ENCODE results near the gene TEPSIN.

Gene TEPSIN

DNA sequence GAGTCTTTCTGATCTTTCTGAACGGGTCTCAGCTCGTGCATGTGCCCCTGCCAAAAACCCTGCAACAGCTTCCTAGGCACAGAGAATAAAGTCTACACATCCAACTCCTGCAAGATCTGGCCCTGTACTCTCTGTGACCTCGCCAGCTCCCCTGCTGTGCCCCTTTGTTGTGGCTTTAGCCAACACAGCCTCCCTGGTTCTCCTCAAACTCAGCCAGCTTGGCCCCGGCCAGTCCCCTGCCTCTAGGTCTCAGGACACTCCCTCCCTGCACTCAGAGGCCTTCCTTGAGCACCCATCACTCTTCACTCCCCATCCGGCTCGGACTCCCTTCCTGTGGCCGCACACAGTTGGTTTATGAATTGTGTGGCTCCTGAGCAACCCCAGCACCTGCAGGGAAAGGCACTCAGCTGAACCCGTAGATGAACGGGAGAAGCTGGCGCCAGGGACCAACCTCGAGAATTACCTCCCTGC lies 17.4 kb downstream of the TEPSIN start:
- no peak for DNase-seq (ENCODE audit: low read depth)

DNA sequence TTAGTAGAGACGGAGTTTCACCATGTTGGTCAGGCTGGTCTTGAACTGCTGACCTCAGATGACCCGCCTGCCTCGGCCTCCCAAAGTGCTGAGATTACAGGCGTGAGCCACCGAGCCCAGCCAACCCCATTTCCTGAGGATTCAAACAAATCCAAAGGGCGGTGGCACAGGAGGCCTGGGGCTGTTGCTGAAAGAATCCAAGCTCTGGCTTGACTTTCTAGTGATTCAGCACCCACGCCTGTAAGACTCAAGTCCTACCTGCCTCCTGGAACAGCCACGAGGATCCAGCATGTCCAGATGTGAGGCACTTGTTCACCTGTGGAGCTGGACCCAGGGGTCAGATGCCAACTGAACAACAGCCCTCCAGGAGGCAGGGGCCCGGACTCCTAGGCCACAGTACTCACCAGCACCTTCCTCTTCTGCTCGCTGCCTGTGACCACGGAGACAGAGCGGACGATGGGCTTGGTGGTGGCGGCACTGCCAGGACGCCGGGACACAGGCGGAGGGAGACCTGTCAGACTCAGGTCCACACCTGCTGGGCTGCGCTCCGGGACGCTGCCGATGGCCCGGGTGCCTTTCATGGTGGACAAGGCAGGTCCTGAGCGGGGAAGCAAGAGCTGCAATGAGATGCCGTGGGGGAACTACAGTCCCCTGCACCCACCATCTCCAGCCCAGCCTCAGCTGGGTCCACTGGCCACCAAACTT lies 19.2 kb downstream of the TEPSIN start:
- DNase-seq (ENCODE audit: low read depth): no peak

DNA sequence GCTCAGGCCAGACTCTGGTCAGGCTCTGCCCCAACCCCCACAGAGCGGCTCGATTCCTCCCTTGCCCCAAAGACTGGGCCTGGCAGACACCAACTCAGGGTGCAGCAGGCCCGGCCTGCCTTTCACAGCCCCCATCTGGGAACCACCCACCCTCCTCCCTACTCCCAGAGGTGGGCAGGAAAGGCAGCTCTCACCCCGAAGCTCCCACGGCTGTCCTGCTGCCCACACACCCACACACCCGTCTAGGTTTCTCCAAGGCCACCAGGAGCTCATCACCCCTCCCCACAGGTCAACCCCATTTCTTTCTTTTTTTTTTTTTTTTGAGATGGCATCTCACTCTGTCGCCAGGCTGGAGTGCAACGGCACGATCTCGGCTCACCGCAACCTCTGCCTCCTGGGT lies 19.9 kb downstream of the TEPSIN start:
- DNase-seq (ENCODE audit: low read depth): no peak

DNA sequence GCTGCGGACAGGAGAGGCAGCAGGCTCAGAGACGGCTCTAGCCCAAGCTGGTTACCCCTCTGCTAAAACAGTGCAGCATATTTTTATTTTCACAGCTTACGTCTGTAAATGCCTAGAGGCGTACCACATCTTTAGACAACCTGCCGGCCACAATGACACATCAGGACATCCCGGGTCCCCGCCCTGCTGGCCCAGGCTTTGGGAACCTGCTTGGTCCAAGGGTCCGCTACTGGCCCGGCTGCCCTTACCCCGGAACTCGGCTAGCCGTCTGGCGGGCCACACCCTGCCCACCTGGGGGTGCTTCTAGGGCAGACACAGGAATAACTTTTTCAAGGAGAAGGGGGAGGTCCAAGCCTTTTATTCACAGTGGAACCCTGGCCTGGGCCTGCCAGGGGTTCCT lies 20.4 kb downstream of the TEPSIN start:
- DNase-seq (ENCODE audit: low read depth): no peak

GRCh38 chr17:81217491-81217890 lies 21.4 kb downstream of the TEPSIN start:
- no peak for DNase-seq (ENCODE audit: low read depth)

- DNase-seq (ENCODE audit: low read depth): no peak
Measured at GRCh38 chr17:81213978-81214377, 24.9 kb downstream of the TEPSIN start.

DNA sequence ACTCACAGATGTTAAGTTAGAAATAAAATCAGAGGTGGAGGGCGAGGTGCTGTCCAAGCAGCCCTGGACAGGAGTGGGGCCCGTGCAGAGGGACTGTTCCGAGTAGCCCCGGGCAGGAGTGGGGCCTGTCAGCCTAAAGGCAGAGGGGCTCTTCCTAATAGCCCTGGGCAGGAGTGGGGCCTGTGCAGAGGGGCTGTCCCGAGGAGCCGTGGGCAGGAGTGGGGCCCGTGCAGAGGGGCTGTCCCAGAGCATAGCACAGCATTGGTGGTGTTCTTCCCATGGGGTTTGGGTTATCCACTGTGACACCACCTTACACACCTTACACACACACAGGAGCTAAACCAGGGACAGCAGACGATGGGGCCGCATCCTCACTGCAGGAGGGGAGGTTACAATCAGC lies 26.5 kb downstream of the TEPSIN start:
- DNase-seq (ENCODE audit: low read depth): no peak

GRCh38 chr17:81210868-81211267 lies 28.0 kb downstream of the TEPSIN start:
- peak; percentile 3 for DNase-seq (ENCODE audit: low read depth)

DNA sequence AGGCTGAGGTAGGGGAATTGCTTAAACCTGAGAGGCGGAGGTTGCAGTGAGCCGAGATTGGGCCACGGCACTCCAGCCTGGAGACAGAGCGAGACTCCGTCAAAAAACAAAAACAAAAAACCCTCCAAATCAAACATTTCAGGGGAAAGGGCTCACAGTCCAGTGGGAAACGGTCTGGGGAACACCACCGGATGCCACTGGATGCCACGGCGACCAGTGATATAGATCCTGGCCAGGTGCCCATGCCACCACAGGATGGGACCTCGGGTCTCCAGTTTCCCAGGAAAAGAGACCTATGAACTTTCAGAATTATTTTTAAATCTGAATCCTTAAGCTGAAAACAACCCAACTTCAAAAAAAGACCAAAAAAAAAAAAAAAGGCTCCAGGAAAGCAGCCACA lies 28.4 kb downstream of the TEPSIN start:
- DNase-seq (ENCODE audit: low read depth): no peak

- no peak for DNase-seq (ENCODE audit: low read depth)
Measured at GRCh38 chr17:81209141-81209540, 29.7 kb downstream of the TEPSIN start.

- no peak for DNase-seq (ENCODE audit: low read depth)
Measured at GRCh38 chr17:81208651-81209050, 30.2 kb downstream of the TEPSIN start.

GRCh38 chr17:81207610-81208581 lies 31.0 kb downstream of the TEPSIN start:
- DNase-seq (ENCODE audit: low read depth): no peak

DNA sequence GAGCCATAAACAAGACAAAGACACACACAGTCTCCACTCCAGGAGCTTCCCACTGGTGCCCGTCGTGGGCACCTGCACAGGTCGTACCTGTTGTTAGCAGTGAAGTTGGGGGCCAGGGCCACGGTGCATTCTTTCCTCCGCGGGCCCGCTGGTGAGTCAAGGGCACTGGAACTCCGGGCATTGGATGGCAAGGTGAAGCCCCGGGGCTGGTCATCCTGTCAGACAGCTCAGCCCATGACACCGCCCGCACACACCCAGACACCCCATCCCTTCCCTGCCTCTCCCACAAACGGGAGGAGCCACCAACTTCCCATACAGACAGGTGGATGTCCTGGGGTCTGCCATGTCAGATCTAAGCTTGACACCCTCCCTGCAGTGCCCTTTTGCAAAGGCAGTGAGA lies 32.2 kb downstream of the TEPSIN start:
- DNase-seq (ENCODE audit: low read depth): no peak

DNA sequence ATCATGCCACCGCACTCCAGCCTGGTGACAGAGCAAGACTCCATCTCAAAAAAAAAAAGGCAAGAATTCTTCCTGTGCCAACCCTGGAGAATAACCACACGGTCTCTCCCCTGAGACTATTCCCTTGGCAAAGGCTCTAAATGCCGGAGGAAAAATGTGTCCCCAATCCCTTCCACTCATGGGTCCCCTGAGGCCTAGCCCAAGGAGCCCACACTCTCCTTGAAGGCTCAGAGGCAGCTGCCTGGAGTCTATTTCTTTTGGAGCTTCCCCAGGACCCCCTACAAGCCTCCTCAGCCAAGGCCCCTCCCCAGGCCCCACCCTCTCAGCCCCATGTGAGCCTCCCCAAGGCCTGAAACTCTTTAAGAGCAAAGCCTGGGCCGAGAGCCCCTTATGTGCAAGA lies 32.7 kb downstream of the TEPSIN start:
- DNase-seq (ENCODE audit: low read depth): no peak

- no peak for DNase-seq (ENCODE audit: low read depth)
Measured at GRCh38 chr17:81204578-81204977, 34.3 kb downstream of the TEPSIN start.

- no peak for DNase-seq (ENCODE audit: low read depth)
Measured at GRCh38 chr17:81203136-81203535, 35.7 kb downstream of the TEPSIN start.

GRCh38 chr17:81202318-81202717 lies 36.5 kb downstream of the TEPSIN start:
- DNase-seq (ENCODE audit: low read depth): no peak

DNA sequence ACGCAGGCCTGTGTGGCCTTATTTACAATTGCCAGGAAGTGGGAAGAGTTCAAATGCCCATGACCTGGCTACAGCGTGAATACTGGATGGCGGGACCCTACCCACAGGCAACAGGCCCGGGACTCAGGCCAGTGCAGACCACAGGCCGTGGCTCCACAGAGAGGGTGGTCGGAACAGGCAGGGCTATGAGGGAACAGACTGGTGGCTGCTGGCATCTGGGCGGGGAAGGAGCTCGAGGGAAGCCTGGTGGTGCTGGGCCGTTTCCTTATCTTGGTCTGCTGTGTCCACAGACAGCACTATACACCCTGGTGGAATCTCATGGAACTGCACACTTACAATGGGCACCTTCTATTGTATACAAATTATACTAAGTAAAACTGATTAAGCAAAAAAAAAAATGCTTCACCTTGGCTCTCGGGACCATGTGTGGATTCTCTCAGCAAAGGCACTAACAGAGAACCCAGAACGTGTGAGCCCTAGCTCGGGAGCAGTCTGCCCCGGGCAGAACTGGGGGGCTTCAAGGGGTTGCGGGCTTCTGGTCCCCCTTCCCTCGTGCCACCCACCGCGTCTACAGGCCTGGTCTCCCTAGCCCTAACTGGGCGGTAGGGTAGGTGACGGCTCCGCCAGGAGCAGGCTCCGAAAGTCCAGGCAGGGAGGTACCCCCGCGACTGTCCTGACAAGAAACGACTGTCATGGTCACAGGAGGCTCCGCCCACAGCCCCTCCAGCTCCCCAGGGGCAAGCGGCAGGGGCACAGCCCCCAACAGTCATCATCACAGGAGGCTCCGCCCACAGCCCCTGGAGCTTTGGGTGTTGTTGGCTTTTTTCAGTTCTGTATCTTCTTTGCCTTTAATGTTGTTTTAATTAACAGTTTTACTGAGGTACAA lies 37.9 kb downstream of the TEPSIN start:
- peak; percentile 46 for DNase-seq (ENCODE audit: low read depth)

GRCh38 chr17:81200201-81200600 lies 38.7 kb downstream of the TEPSIN start:
- DNase-seq (ENCODE audit: low read depth): no peak

DNA sequence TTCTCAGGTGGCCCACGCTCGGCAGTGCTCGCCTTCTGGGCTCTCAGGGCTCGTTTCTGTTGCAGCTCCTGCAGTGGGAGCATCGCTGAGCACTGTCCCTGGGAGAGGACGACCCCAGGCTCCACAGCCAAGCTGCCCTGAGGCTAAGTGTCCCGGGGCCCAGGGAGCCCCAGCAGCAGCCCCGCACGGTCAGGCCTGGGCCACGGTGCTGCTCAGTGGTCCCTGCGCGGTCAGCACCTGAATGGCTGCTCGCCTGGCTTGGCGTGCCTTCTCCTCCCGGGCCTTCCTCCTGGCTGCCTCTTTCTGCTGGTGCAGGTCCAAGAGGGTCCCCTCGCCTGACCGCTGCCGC lies 39.4 kb downstream of the TEPSIN start:
- no peak for DNase-seq (ENCODE audit: low read depth)

GRCh38 chr17:81198826-81199481 lies 39.9 kb downstream of the TEPSIN start:
- DNase-seq (ENCODE audit: low read depth): no peak

All from stromal cell of bone marrow (primary cell).